Parathyroid adenoma (tissue), 2 donors: ENCODE measurements around the gene GRIK4.

Source experiments
- H2AFZ ChIP-seq: fragments of 300-600 bp; sonication (generic); one replicate; pipeline ENCODE4 v1.7.0; 2017; ENCODE audit warnings: antibody characterized with exemption, mild to moderate bottlenecking
- H3K27ac ChIP-seq: fragments of 300-600 bp; sonication (generic); one replicate; pipeline ENCODE4 v1.7.0; 2017
- H3K27me3 ChIP-seq: fragments of 300-600 bp; sonication (generic); one replicate; pipeline ENCODE4 v1.7.0; 2017; ENCODE audit warnings: low read length; ENCODE audit not compliant: control insufficient read depth, insufficient read depth
- H3K36me3 ChIP-seq: fragments of 300-600 bp; sonication (generic); one replicate; pipeline ENCODE4 v1.7.0; 2017; ENCODE audit warnings: low read length; ENCODE audit not compliant: control insufficient read depth, insufficient read depth
- H3K4me1 ChIP-seq: fragments of 300-600 bp; sonication (generic); one replicate; pipeline ENCODE4 v1.7.0; 2017; ENCODE audit warnings: control low read depth
- H3K4me2 ChIP-seq: fragments of 300-600 bp; sonication (generic); one replicate; pipeline ENCODE4 v1.7.0; 2017; ENCODE audit warnings: low read length
- H3K4me3 ChIP-seq: fragments of 300-600 bp; sonication (generic); one replicate; pipeline ENCODE4 v1.7.0; 2017; ENCODE audit warnings: low read depth, low read length
- H3K79me2 ChIP-seq: fragments of 300-600 bp; sonication (generic); one replicate; pipeline ENCODE4 v1.7.0; 2017; ENCODE audit warnings: control low read depth
- H3K9ac ChIP-seq: fragments of 300-600 bp; sonication (generic); one replicate; pipeline ENCODE4 v1.7.0; 2017; ENCODE audit warnings: mild to moderate bottlenecking
- H3K9me3 ChIP-seq: fragments of 300-600 bp; sonication (generic); one replicate; pipeline ENCODE4 v1.7.0; 2017; ENCODE audit warnings: low read length; ENCODE audit not compliant: control insufficient read depth
- CTCF ChIP-seq: fragments of 300-600 bp; sonication (generic); IDR thresholded peaks from one replicate; pipeline ENCODE4 v1.7.0; 2017; ENCODE audit warnings: antibody characterized with exemption, mild to moderate bottlenecking
- donor health status: primary hyperparathyroidism.

GRIK4 gene

GRCh38 chr11:120923866-120924508 is 412.4 kb downstream of the GRIK4 start:
- no peaks in the 10 kb centered on the region for H3K36me3 ChIP-seq
- no peak overlapping the region for H3K27ac ChIP-seq
- no peaks in the 10 kb centered on the region for H3K4me1 ChIP-seq
- TF ChIP-seq CTCF: no peak
- no peak overlapping the region for H2AFZ ChIP-seq
- no peak overlapping the region for H3K4me3 ChIP-seq
- H3K27me3 ChIP-seq: no peaks in the 10 kb centered on the region
- H3K9me3 ChIP-seq: no peaks in the 10 kb centered on the region
- no peak overlapping the region for H3K9ac ChIP-seq
- H3K4me2 ChIP-seq: no peak overlapping the region
- no peaks in the 10 kb centered on the region for H3K79me2 ChIP-seq

- no peaks in the 10 kb centered on the region for H3K27me3 ChIP-seq
These were observed 414.4 kb downstream of the GRIK4 start for GRCh38 chr11:120925944-120926343.

GRCh38 chr11:120928627-120929026 is 417.1 kb downstream of the GRIK4 start:
- no peaks in the 10 kb centered on the region for H3K79me2 ChIP-seq
- no peaks in the 10 kb centered on the region for H3K4me1 ChIP-seq
- H3K4me2 ChIP-seq: no peak overlapping the region
- no peak for TF ChIP-seq CTCF
- H3K27ac ChIP-seq: no peak overlapping the region
- no peak overlapping the region for H2AFZ ChIP-seq
- no peak overlapping the region for H3K9ac ChIP-seq
- H3K36me3 ChIP-seq: no peaks in the 10 kb centered on the region
- no peak overlapping the region for H3K4me3 ChIP-seq
- H3K9me3 ChIP-seq: no peaks in the 10 kb centered on the region
- H3K27me3 ChIP-seq: no peaks in the 10 kb centered on the region

More at GRCh38 chr11:120925944-120926343, 414.4 kb downstream of the GRIK4 start:
- no peak for TF ChIP-seq CTCF
- Histone ChIP-seq H3K4me3 (no peak overlapping the region), H3K4me2 (no peak overlapping the region), H3K27ac (no peak overlapping the region), H3K9ac (no peak overlapping the region), H2AFZ (no peak overlapping the region), H3K36me3 (no peaks in the 10 kb centered on the region), H3K4me1 (no peaks in the 10 kb centered on the region), H3K79me2 (no peaks in the 10 kb centered on the region), H3K9me3 (no peaks in the 10 kb centered on the region)

- no peak overlapping the region for H3K4me2 ChIP-seq
- no peak overlapping the region for H3K9ac ChIP-seq
- H3K4me3 ChIP-seq: no peak overlapping the region
- TF ChIP-seq CTCF: no peak
- no peaks in the 10 kb centered on the region for H3K9me3 ChIP-seq
- H3K27ac ChIP-seq: no peak overlapping the region
- H3K79me2 ChIP-seq: no peaks in the 10 kb centered on the region
- no peak overlapping the region for H2AFZ ChIP-seq
- no peaks in the 10 kb centered on the region for H3K36me3 ChIP-seq
- no peaks in the 10 kb centered on the region for H3K27me3 ChIP-seq
- H3K4me1 ChIP-seq: no peaks in the 10 kb centered on the region
These were observed 417.5 kb downstream of the GRIK4 start for GRCh38 chr11:120929090-120929489.

GRCh38 chr11:120929664-120930154 is 418.2 kb downstream of the GRIK4 start:
- TF ChIP-seq CTCF: peak; percentile 23
- no peaks in the 10 kb centered on the region for H3K79me2 ChIP-seq
- H3K4me2 ChIP-seq: no peak overlapping the region
- no peaks in the 10 kb centered on the region for H3K27me3 ChIP-seq
- no peak overlapping the region for H3K9ac ChIP-seq
- no peak overlapping the region for H3K27ac ChIP-seq
- no peak overlapping the region for H2AFZ ChIP-seq
- no peaks in the 10 kb centered on the region for H3K4me1 ChIP-seq
- no peak overlapping the region for H3K4me3 ChIP-seq
- no peaks in the 10 kb centered on the region for H3K36me3 ChIP-seq
- H3K9me3 ChIP-seq: no peaks in the 10 kb centered on the region
